Tibial nerve (tissue), 4 donors: Measurements from ENCODE around the gene PRLH. TPM values are rescaled to one million over a fixed set of nuclear protein-coding genes. Genes with fewer than 3 reads are reported as not detected.

Experiments
- DNase-seq, 2 donors: peaks; one replicate each; pipeline ENCODE4 v3.0.0-alpha.2; 2019; ENCODE audit warnings: low spot score in 2 of 2
- H3K27ac ChIP-seq, 4 donors: fragments of 200-600 bp; sonication (generic) in 3 of 4; one replicate each; pipeline ENCODE4 v1.5.1; 2017 to 2019; ENCODE audit warnings: mild to moderate bottlenecking in 1 of 4
- H3K27me3 ChIP-seq, 2 donors: fragments of 200-600 bp; sonication (generic) in 1 of 2; one replicate each; pipeline versions ENCODE4 v1.5.1 to v1.6.0; 2017 to 2019
- H3K36me3 ChIP-seq, 3 donors: fragments of 200-600 bp; sonication (generic); one replicate each; pipeline ENCODE4 v1.5.1; 2018 to 2019
- H3K4me1 ChIP-seq, 4 donors: fragments of 200-600 bp; sonication (generic) in 3 of 4; one replicate each; pipeline ENCODE4 v1.5.1; 2017 to 2019
- H3K4me3 ChIP-seq, 4 donors: fragments of 200-600 bp; sonication (generic) in 3 of 4; one replicate each; pipeline ENCODE4 v1.5.1; 2017 to 2019; ENCODE audit warnings: mild to moderate bottlenecking in 1 of 4, moderate library complexity in 1 of 4
- H3K9me3 ChIP-seq, 4 donors: fragments of 200-600 bp; sonication (generic) in 3 of 4; one replicate each; pipeline ENCODE4 v1.5.1; 2017 to 2019
- EP300 ChIP-seq, 2 donors: sonication (generic); formaldehyde crosslinking; IDR thresholded peaks; one replicate each; pipeline ENCODE4 v1.6.1; 2017; ENCODE audit warnings: antibody characterized with exemption in 2 of 2, mild to moderate bottlenecking in 1 of 2
- POLR2A ChIP-seq, 2 donors: fragments of 450-650 bp; IDR thresholded peaks; one replicate each; pipeline ENCODE4 v1.6.1; 2017; ENCODE audit warnings: antibody characterized with exemption in 2 of 2, mild to moderate bottlenecking in 2 of 2, moderate library complexity in 2 of 2
- WGBS, 2 donors: methylation state at CpG; one replicate each; pipeline ENCODE4 v1.1.5; 2018; 5-methylcytosine and 5-hydroxymethylcytosine counted together
- total RNA-seq, 4 donors: library from RNA; depleted of rRNA; stranded (reverse); fragments of >200 nt; gene quantifications; one replicate each; pipeline ENCODE4 v1.1.0, GENCODE V29; 2016
- TF ChIP-seq, protein P1 (sequence below), 5 experiments: fragments of 200-600 bp in 3 of 5; fragments of 450-650 bp in 2 of 5; sonication (generic) in 3 of 5; IDR thresholded peaks; one replicate each; pipeline ENCODE4 v1.5.1; 2016 to 2019; ENCODE audit warnings: antibody characterized with exemption in 5 of 5, mild to moderate bottlenecking in 3 of 5, moderate library complexity in 2 of 5

PRLH gene
- total RNA-seq, 4 donors from 2014 or later, result not detected

DNA sequence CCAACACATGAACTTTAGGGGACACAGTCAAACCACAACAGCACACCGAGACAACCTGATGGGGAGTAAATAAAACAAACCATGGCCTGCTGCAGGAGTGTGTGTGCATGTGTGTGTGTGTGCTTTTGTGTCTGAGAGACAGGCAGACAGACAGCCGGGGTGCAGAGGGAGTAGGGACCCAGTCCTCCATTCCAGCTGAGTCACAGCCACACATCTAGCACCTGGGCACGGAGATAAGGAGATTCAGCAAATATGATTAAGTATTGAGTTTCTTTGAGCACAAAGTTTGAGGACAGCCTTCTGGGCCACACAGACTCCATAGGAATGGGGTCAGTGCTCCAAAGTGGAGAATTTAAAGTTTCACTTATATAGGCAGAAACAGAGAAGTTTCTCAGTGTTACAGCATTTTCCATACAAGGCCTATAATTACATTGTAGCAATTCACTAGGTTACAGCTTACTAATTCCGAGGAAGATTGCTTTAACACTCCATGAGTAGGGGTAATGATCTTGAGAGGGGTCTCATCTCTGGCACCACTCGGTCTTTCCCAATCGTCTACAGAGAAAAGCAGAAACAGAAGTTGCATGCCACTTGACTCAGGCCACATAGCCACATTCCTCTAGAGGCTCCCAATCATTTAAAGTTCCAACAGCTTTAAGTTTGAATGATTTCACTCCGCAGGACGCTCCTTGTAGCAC, 30.8 kb upstream of the PRLH start:
- no peak for DNase-seq
- TF ChIP-seq, protein P1, sequence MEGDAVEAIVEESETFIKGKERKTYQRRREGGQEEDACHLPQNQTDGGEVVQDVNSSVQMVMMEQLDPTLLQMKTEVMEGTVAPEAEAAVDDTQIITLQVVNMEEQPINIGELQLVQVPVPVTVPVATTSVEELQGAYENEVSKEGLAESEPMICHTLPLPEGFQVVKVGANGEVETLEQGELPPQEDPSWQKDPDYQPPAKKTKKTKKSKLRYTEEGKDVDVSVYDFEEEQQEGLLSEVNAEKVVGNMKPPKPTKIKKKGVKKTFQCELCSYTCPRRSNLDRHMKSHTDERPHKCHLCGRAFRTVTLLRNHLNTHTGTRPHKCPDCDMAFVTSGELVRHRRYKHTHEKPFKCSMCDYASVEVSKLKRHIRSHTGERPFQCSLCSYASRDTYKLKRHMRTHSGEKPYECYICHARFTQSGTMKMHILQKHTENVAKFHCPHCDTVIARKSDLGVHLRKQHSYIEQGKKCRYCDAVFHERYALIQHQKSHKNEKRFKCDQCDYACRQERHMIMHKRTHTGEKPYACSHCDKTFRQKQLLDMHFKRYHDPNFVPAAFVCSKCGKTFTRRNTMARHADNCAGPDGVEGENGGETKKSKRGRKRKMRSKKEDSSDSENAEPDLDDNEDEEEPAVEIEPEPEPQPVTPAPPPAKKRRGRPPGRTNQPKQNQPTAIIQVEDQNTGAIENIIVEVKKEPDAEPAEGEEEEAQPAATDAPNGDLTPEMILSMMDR (IDR thresholded peaks at IDR 0.05), result no peak
- no peak for TF ChIP-seq EP300 (IDR thresholded peaks at IDR 0.05)
- no peak for TF ChIP-seq POLR2A (IDR thresholded peaks at IDR 0.05)
- Histone ChIP-seq H3K27ac (no peak overlapping the region), H3K4me1 (peaks cover 0 to 24% (median 4%) of the 10 kb centered on the region in 4 donors), H3K4me3 (no peak overlapping the region), H3K36me3 (no peaks in the 10 kb centered on the region), H3K27me3 (no peaks in the 10 kb centered on the region), H3K9me3 (no peaks in the 10 kb centered on the region)
- 82 to 83% methylated on average over 8 of the region's 8 CpGs for WGBS, 2 donors

GRCh38 chr2:237536083-237536415, 30.3 kb upstream of the PRLH start:
- no peaks in the 10 kb centered on the region for H3K27me3 ChIP-seq
- no peak overlapping the region for H3K4me3 ChIP-seq
- TF ChIP-seq EP300 (IDR thresholded peaks at IDR 0.05), result no peak
- TF ChIP-seq, protein P1 (IDR thresholded peaks at IDR 0.05), result no peak
- no peak for TF ChIP-seq POLR2A (IDR thresholded peaks at IDR 0.05)
- peaks cover 0 to 29% (median 6%) of the 10 kb centered on the region in 4 donors for H3K4me1 ChIP-seq
- H3K36me3 ChIP-seq, result no peaks in the 10 kb centered on the region
- no peak overlapping the region for H3K27ac ChIP-seq
- DNase-seq, result no peak
- WGBS, 2 donors, result 73 to 88% methylated on average over 5 of the region's 5 CpGs
- H3K9me3 ChIP-seq, result no peaks in the 10 kb centered on the region

GRCh38 chr2:237536617-237537016, 29.8 kb upstream of the PRLH start:
- H3K4me1 ChIP-seq, result peaks cover 0 to 32% (median 6%) of the 10 kb centered on the region in 4 donors
- H3K36me3 ChIP-seq, result no peaks in the 10 kb centered on the region
- H3K9me3 ChIP-seq, result no peaks in the 10 kb centered on the region
- TF ChIP-seq, protein P1 (IDR thresholded peaks at IDR 0.05), result no peak
- TF ChIP-seq EP300 (IDR thresholded peaks at IDR 0.05), result no peak
- TF ChIP-seq POLR2A (IDR thresholded peaks at IDR 0.05), result no peak
- 84 to 88% methylated on average over 7 to 9 of the region's 9 CpGs for WGBS, 2 donors
- DNase-seq, result no peak
- H3K27ac ChIP-seq, result no peak overlapping the region
- H3K27me3 ChIP-seq, result no peaks in the 10 kb centered on the region
- no peak overlapping the region for H3K4me3 ChIP-seq

GRCh38 chr2:237538001-237538720, 28.2 kb upstream of the PRLH start:
- Histone ChIP-seq H3K27me3 (no peaks in the 10 kb centered on the region), H3K9me3 (peaks cover 0 to 7% (median 0%) of the 10 kb centered on the region in 4 donors), H3K27ac (no peak overlapping the region), H3K4me1 (peaks cover 0 to 32% (median 6%) of the 10 kb centered on the region in 4 donors), H3K4me3 (no peak overlapping the region), H3K36me3 (no peaks in the 10 kb centered on the region)
- no peak for TF ChIP-seq EP300 (IDR thresholded peaks at IDR 0.05)
- no peak for TF ChIP-seq POLR2A (IDR thresholded peaks at IDR 0.05)
- TF ChIP-seq, protein P1 (IDR thresholded peaks at IDR 0.05), result no peak
- WGBS, 2 donors, result 60 to 70% methylated on average over 29 of the region's 29 CpGs
- no peak for DNase-seq

GRCh38 chr2:237538901-237539300, 27.5 kb upstream of the PRLH start:
- Histone ChIP-seq H3K9me3 (peaks cover 0 to 7% (median 0%) of the 10 kb centered on the region in 4 donors), H3K27ac (no peak overlapping the region), H3K36me3 (no peaks in the 10 kb centered on the region), H3K4me3 (no peak overlapping the region), H3K27me3 (no peaks in the 10 kb centered on the region), H3K4me1 (peaks cover 0 to 32% (median 6%) of the 10 kb centered on the region in 4 donors)
- TF ChIP-seq POLR2A (IDR thresholded peaks at IDR 0.05) (no peak), EP300 (IDR thresholded peaks at IDR 0.05) (no peak)
- TF ChIP-seq, protein P1 (IDR thresholded peaks at IDR 0.05), result no peak
- no peak for DNase-seq
- WGBS, 2 donors, result 73 to 78% methylated on average over 18 of the region's 18 CpGs
